GM23338 (cell line): ENCODE data around the gene ATP6V0A4. TPM values are rescaled to one million over a fixed set of nuclear protein-coding genes. Genes with fewer than 3 reads are reported as not detected.

Source experiments
- ATAC-seq: fragments of 200-7000 bp; cut with Tn5 transposase; 3 replicates; pipeline ENCODE4 v1.9.1; 2020
- DNase-seq: peaks from one replicate; pipeline ENCODE4 v3.0.0-alpha.2; 2015; ENCODE audit warnings: low spot score
- H2AFZ ChIP-seq: fragments of 200-600 bp; sonication (generic); 2 replicates; pipeline ENCODE4 v1.8.0; 2016; ENCODE audit warnings: antibody characterized with exemption, mild to moderate bottlenecking, moderate library complexity
- H3F3A ChIP-seq: fragments of 200-600 bp; sonication (generic); replicated peaks from 2 replicates; pipeline ENCODE4 v1.8.0; 2017; ENCODE audit warnings: antibody characterized with exemption, mixed run types, low read depth
- H3K27ac ChIP-seq: fragments of 200-600 bp; sonication (generic); 2 replicates; pipeline ENCODE4 v1.6.1; 2016; ENCODE audit warnings: low read depth
- H3K27me3 ChIP-seq: fragments of 200-600 bp; sonication (generic); 2 replicates; pipeline ENCODE4 v1.8.0; 2016; ENCODE audit warnings: mild to moderate bottlenecking, mixed run types, moderate library complexity; ENCODE audit not compliant: insufficient read depth
- H3K36me3 ChIP-seq: fragments of 200-600 bp; sonication (generic); 2 replicates; pipeline ENCODE4 v1.8.0; 2016; ENCODE audit warnings: mild to moderate bottlenecking; ENCODE audit not compliant: insufficient read depth
- H3K4me1 ChIP-seq: fragments of 200-600 bp; sonication (generic); 2 replicates; pipeline ENCODE4 v1.8.0; 2016; ENCODE audit warnings: mild to moderate bottlenecking, moderate library complexity; ENCODE audit not compliant: insufficient read depth
- H3K4me2 ChIP-seq: fragments of 200-600 bp; sonication (generic); 2 replicates; pipeline ENCODE4 v1.7.1; 2017; ENCODE audit warnings: mixed run types
- H3K4me3 ChIP-seq: fragments of 200-600 bp; sonication (generic); 2 replicates; pipeline ENCODE4 v1.6.1; 2016; ENCODE audit warnings: mixed run types
- H3K79me2 ChIP-seq: fragments of 200-600 bp; sonication (generic); replicated peaks from 2 replicates; pipeline ENCODE4 v1.8.0; 2017; ENCODE audit warnings: mild to moderate bottlenecking; ENCODE audit not compliant: insufficient read depth
- H3K9me2 ChIP-seq: fragments of 200-600 bp; sonication (generic); 2 replicates; pipeline ENCODE4 v1.8.0; 2017; ENCODE audit not compliant: insufficient read depth
- H4K20me1 ChIP-seq: fragments of 200-600 bp; sonication (generic); replicated peaks from 2 replicates; pipeline ENCODE4 v1.8.0; 2017; ENCODE audit warnings: mild to moderate bottlenecking; ENCODE audit not compliant: insufficient read depth
- H3K27ac Mint-ChIP-seq: 2 replicates; pipeline ENCODE4 v1.8.0; 2020; ENCODE audit warnings: inconsistent platforms, mild to moderate bottlenecking, moderate library complexity, mixed read lengths
- H3K27me3 Mint-ChIP-seq: 3 replicates; pipeline ENCODE4 v1.8.0; 2022; ENCODE audit warnings: low read depth, mild to moderate bottlenecking, moderate library complexity, mixed read lengths, inconsistent platforms; ENCODE audit not compliant: insufficient read depth, poor library complexity
- H3K36me3 Mint-ChIP-seq: 3 replicates; pipeline ENCODE4 v1.8.0; 2021; ENCODE audit warnings: low read depth, mild to moderate bottlenecking, inconsistent platforms, moderate library complexity, mixed read lengths
- H3K4me1 Mint-ChIP-seq: 3 replicates; pipeline ENCODE4 v1.8.0; 2020; ENCODE audit warnings: mild to moderate bottlenecking, inconsistent platforms, mixed read lengths
- H3K4me3 Mint-ChIP-seq: 3 replicates; pipeline ENCODE4 v1.8.0; 2021; ENCODE audit warnings: moderate library complexity, mild to moderate bottlenecking, inconsistent platforms, mixed read lengths
- H3K9me3 Mint-ChIP-seq: 3 replicates; pipeline ENCODE4 v1.8.0; 2020; ENCODE audit warnings: moderate library complexity, mild to moderate bottlenecking, inconsistent platforms, mixed read lengths
- CREB1 ChIP-seq: fragments of 250-450 bp; sonication (Bioruptor Pico); IDR thresholded peaks from 2 replicates; pipeline ENCODE4 v1.5.0; 2020; ENCODE audit warnings: low read depth, mild to moderate bottlenecking, moderate library complexity
- EZH2 ChIP-seq: fragments of 200-600 bp; sonication (generic); IDR thresholded peaks from one replicate; pipeline ENCODE4 v1.8.0; 2017; ENCODE audit warnings: antibody characterized with exemption, mild to moderate bottlenecking, low read depth; ENCODE audit not compliant: unreplicated experiment
- EZH2phosphoT487 ChIP-seq: fragments of 200-600 bp; sonication (generic); IDR thresholded peaks from one replicate; pipeline ENCODE4 v1.8.1; 2018; ENCODE audit warnings: antibody characterized with exemption; ENCODE audit not compliant: unreplicated experiment
- STAT1 ChIP-seq: IDR thresholded peaks from one replicate; pipeline ENCODE4 v1.6.1; 2016; ENCODE audit warnings: antibody characterized with exemption; ENCODE audit not compliant: unreplicated experiment
- ZNF114 ChIP-seq: fragments of 250-450 bp; sonication (Bioruptor Pico); IDR thresholded peaks from 2 replicates; pipeline ENCODE4 v1.5.0; 2020; ENCODE audit warnings: mild to moderate bottlenecking, moderate library complexity
- ZNF331 ChIP-seq: fragments of 250-450 bp; sonication (Bioruptor Pico); IDR thresholded peaks from 2 replicates; pipeline ENCODE4 v1.5.0; 2020; ENCODE audit warnings: low read depth, mild to moderate bottlenecking, moderate library complexity
- ZNF462 ChIP-seq: fragments of 250-450 bp; sonication (Bioruptor Pico); IDR thresholded peaks from 2 replicates; pipeline ENCODE4 v1.5.0; 2020; ENCODE audit warnings: mild to moderate bottlenecking, moderate library complexity
- polyA plus RNA-seq: library from polyadenylated mRNA; unstranded; fragments of >200 nt; fragmentation: Nextera tagmentation; extraction: Ambion mirVana; gene quantifications from 2 replicates; pipeline ENCODE4 v1.2.1, GENCODE V29; 2016
- total RNA-seq: library from RNA; depleted of rRNA; stranded (reverse); fragments of >200 nt; shearing (Covaris generic); gene quantifications from 2 replicates; pipeline ENCODE4 v1.2.3, GENCODE V29; 2014
- TF ChIP-seq, protein P1 (sequence below), 2 experiments: fragments of 200-600 bp in 1 of 2; sonication (generic) in 1 of 2; conservative IDR thresholded peaks; 2 replicates each; pipeline versions ENCODE4 v1.5.1 to v1.6.1; 2016 to 2017; ENCODE audit warnings: antibody characterized with exemption in 2 of 2, low read depth in 2 of 2, mild to moderate bottlenecking in 2 of 2, moderate library complexity in 1 of 2
- TF ChIP-seq, protein P2 (sequence below): IDR thresholded peaks from one replicate; pipeline ENCODE4 v1.6.1; 2018; ENCODE audit warnings: antibody characterized with exemption; ENCODE audit not compliant: unreplicated experiment

ATP6V0A4 gene
- total and polyA plus RNA-seq, 2 experiments from 2014 or later: 0.10 to 1.3 TPM

GRCh38 chr7:138822867-138823535 lies 25.0 kb upstream of the ATP6V0A4 start:
- H3K4me3 Mint-ChIP-seq: no peak overlapping the region
- no peaks in the 10 kb centered on the region for H3K79me2 ChIP-seq
- H3K27me3 Mint-ChIP-seq: peaks cover 3% of the 10 kb centered on the region
- no peaks in the 10 kb centered on the region for H3K36me3 Mint-ChIP-seq
- H3K4me1 ChIP-seq: peaks cover 7% of the 10 kb centered on the region; the same call in 1 of the 2 replicates
- TF ChIP-seq STAT1 (no peak), ZNF331 (CRISPR knock-in tag) (no peak), EZH2phosphoT487 (no peak), ZNF114 (CRISPR knock-in tag) (no peak)
- TF ChIP-seq, protein P1, sequence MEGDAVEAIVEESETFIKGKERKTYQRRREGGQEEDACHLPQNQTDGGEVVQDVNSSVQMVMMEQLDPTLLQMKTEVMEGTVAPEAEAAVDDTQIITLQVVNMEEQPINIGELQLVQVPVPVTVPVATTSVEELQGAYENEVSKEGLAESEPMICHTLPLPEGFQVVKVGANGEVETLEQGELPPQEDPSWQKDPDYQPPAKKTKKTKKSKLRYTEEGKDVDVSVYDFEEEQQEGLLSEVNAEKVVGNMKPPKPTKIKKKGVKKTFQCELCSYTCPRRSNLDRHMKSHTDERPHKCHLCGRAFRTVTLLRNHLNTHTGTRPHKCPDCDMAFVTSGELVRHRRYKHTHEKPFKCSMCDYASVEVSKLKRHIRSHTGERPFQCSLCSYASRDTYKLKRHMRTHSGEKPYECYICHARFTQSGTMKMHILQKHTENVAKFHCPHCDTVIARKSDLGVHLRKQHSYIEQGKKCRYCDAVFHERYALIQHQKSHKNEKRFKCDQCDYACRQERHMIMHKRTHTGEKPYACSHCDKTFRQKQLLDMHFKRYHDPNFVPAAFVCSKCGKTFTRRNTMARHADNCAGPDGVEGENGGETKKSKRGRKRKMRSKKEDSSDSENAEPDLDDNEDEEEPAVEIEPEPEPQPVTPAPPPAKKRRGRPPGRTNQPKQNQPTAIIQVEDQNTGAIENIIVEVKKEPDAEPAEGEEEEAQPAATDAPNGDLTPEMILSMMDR (conservative IDR thresholded peaks at IDR 0.05; ENCODE audit: low read depth in 2 of 2): no peak
- TF ChIP-seq, protein P2, sequence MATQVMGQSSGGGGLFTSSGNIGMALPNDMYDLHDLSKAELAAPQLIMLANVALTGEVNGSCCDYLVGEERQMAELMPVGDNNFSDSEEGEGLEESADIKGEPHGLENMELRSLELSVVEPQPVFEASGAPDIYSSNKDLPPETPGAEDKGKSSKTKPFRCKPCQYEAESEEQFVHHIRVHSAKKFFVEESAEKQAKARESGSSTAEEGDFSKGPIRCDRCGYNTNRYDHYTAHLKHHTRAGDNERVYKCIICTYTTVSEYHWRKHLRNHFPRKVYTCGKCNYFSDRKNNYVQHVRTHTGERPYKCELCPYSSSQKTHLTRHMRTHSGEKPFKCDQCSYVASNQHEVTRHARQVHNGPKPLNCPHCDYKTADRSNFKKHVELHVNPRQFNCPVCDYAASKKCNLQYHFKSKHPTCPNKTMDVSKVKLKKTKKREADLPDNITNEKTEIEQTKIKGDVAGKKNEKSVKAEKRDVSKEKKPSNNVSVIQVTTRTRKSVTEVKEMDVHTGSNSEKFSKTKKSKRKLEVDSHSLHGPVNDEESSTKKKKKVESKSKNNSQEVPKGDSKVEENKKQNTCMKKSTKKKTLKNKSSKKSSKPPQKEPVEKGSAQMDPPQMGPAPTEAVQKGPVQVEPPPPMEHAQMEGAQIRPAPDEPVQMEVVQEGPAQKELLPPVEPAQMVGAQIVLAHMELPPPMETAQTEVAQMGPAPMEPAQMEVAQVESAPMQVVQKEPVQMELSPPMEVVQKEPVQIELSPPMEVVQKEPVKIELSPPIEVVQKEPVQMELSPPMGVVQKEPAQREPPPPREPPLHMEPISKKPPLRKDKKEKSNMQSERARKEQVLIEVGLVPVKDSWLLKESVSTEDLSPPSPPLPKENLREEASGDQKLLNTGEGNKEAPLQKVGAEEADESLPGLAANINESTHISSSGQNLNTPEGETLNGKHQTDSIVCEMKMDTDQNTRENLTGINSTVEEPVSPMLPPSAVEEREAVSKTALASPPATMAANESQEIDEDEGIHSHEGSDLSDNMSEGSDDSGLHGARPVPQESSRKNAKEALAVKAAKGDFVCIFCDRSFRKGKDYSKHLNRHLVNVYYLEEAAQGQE: no peak
- ATAC-seq (no peak), DNase-seq (no peak)
- no peak overlapping the region for H2AFZ ChIP-seq
- no peak overlapping the region for H3K27ac ChIP-seq
- H3K4me2 ChIP-seq: no peak overlapping the region
- H3K27me3 ChIP-seq: no peaks in the 10 kb centered on the region
- no peak overlapping the region for H3K4me3 ChIP-seq
- no peaks in the 10 kb centered on the region for H3K9me2 ChIP-seq
- no peaks in the 10 kb centered on the region for H4K20me1 ChIP-seq
- H3F3A ChIP-seq: no peaks in the 10 kb centered on the region
- H3K4me1 Mint-ChIP-seq: peaks cover 12% of the 10 kb centered on the region; the same call in 2 of the 3 replicates
- no peaks in the 10 kb centered on the region for H3K36me3 ChIP-seq
- H3K27ac Mint-ChIP-seq: no peak overlapping the region
- no peaks in the 10 kb centered on the region for H3K9me3 Mint-ChIP-seq

DNA sequence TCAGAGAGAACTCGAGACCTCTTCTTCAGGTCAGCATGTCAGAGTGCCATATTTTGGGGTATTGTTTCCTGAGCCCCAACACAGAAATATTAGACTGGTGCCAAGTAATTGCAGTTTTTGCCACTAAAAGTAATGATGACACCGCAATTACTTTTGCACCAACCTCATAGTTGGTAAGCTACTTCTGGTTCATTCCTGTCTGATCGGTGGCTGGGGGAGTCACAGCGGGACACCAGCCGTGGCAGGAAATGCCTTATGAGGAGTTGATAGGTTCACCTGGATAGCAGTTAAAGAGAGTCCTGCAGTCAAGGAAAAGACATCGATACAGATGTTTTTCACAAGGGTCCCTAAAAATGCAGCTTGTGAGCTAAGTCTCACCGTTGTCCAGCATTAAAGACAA lies 23.9 kb upstream of the ATP6V0A4 start:
- Histone ChIP-seq H3K4me1 (peaks cover 7% of the 10 kb centered on the region; the same call in 1 of the 2 replicates), H3K79me2 (no peaks in the 10 kb centered on the region), H2AFZ (peak overlapping the region; percentile 52; the same call in 1 of the 2 replicates), H3F3A (no peaks in the 10 kb centered on the region), H3K4me2 (peak overlapping the region; percentile 43; the same call in 1 of the 2 replicates), H3K9me2 (no peaks in the 10 kb centered on the region), H3K4me3 (no peak overlapping the region), H3K36me3 (no peaks in the 10 kb centered on the region), H3K27me3 (no peaks in the 10 kb centered on the region), H4K20me1 (no peaks in the 10 kb centered on the region), H3K27ac (no peak overlapping the region)
- no peak overlapping the region for H3K4me3 Mint-ChIP-seq
- H3K36me3 Mint-ChIP-seq: no peaks in the 10 kb centered on the region
- H3K27ac Mint-ChIP-seq: peak overlapping the region; percentile 37; the same call in 1 of the 2 replicates
- H3K9me3 Mint-ChIP-seq: no peaks in the 10 kb centered on the region
- DNase-seq (no peak), ATAC-seq (no peak)
- peaks cover 12% of the 10 kb centered on the region; the same call in 2 of the 3 replicates for H3K4me1 Mint-ChIP-seq
- H3K27me3 Mint-ChIP-seq: peaks cover 3% of the 10 kb centered on the region
- TF ChIP-seq STAT1: no peak
- no peak for TF ChIP-seq ZNF462 (CRISPR knock-in tag)
- TF ChIP-seq CREB1 (CRISPR knock-in tag): no peak
- no peak for TF ChIP-seq EZH2
- no peak for TF ChIP-seq ZNF331 (CRISPR knock-in tag)
